ENCODE measurements around the gene AMIGO3. TPM values are rescaled to one million over a fixed set of nuclear protein-coding genes. Genes with fewer than 3 reads are reported as not detected.

Gene AMIGO3
- polyA plus RNA-seq, 1 of the 3 experiments (the other 2 are of a cell fraction), result 1.1 TPM

- TF ChIP-seq TAF1 (IDR thresholded peaks at IDR 0.05; ENCODE audit: borderline replicate concordance, low read depth, low read length), result no peak
Observed at GRCh38 chr3:49740427-49740826, 20.9 kb upstream of the AMIGO3 start (continued).

GRCh38 chr3:49738067-49738713 lies 18.7 kb upstream of the AMIGO3 start:
- TF ChIP-seq CTCF (IDR thresholded peaks at IDR 0.05) (no peak), CHD2 (IDR thresholded peaks at IDR 0.05; ENCODE audit: low read length, partially characterized antibody) (no peak), NFIC (IDR thresholded peaks at IDR 0.05; ENCODE audit: borderline replicate concordance) (no peak), IRF3 (IDR thresholded peaks at IDR 0.05; ENCODE audit: low read depth, low read length) (no peak), TEAD4 (IDR thresholded peaks at IDR 0.05; ENCODE audit: borderline replicate concordance, insufficient read depth) (no peak), ELF1 (IDR thresholded peaks at IDR 0.05) (no peak), MAX (IDR thresholded peaks at IDR 0.05; ENCODE audit: low read depth) (no peak), SIN3A (IDR thresholded peaks at IDR 0.05; ENCODE audit: borderline replicate concordance, low read depth, low read length) (no peak), USF1 (IDR thresholded peaks at IDR 0.05; ENCODE audit: borderline replicate concordance, low read depth) (no peak), EZH2phosphoT487 (IDR thresholded peaks at IDR 0.05; ENCODE audit: borderline replicate concordance, low read depth) (no peak), TAF1 (IDR thresholded peaks at IDR 0.05; ENCODE audit: borderline replicate concordance, low read depth, low read length) (no peak), RXRA (IDR thresholded peaks at IDR 0.05; ENCODE audit: borderline replicate concordance, low read depth) (no peak), ZBTB33 (IDR thresholded peaks at IDR 0.05; ENCODE audit: borderline replicate concordance, low read depth) (no peak)
- Histone ChIP-seq H3K9ac (no peak overlapping the region), H3K4me1 (ENCODE audit: control insufficient read depth in 1 of 2, insufficient read depth in 2 of 2, low read depth in 1 of 2, low read length in 1 of 2) (no peaks in the 10 kb centered on the region), H3K27me3 (ENCODE audit: insufficient read depth) (no peaks in the 10 kb centered on the region), H3K27ac (ENCODE audit: low read depth in 2 of 2, low read length in 1 of 2) (no peak overlapping the region), H3K9me3 (no peaks in the 10 kb centered on the region), H3K4me3 (ENCODE audit: low read depth in 2 of 2, low read length in 1 of 2) (no peak overlapping the region), H3K9me2 (no peaks in the 10 kb centered on the region), H4K20me1 (ENCODE audit: insufficient read depth) (peaks cover 6% of the 10 kb centered on the region), H2AFZ (ENCODE audit: low read depth) (no peak overlapping the region), H3K79me2 (ENCODE audit: insufficient read depth) (peaks cover 33% of the 10 kb centered on the region; the same call in 1 of the 2 replicates), H3K4me2 (no peak overlapping the region), H3F3A (replicated peaks; ENCODE audit: insufficient read depth) (peaks cover 5% of the 10 kb centered on the region), H3K36me3 (replicated peaks in 1 of 2; ENCODE audit: control insufficient read depth in 1 of 2, insufficient read depth in 2 of 2, low read length in 1 of 2) (peaks cover 23 to 50% of the 10 kb centered on the region in 2 experiments)
- CTCF ChIA-PET, result no interaction called here
- DNase-seq, result no peak
- WGBS (ENCODE audit: low lambda C conversion rate), result 99% methylated on average over 9 of the region's 11 CpGs
- POLR2A ChIA-PET, result no interaction called here
